Endothelial cell of umbilical vein (primary cell): ENCODE results near the gene COL20A1.

Experiments
- CTCF ChIP-seq, 2 donors: IDR thresholded peaks; 1 replicate in 1 of 2; 2 replicates in 1 of 2; pipeline ENCODE4 v1.5.1; 2011; ENCODE audit warnings: low read length in 2 of 2, mild to moderate bottlenecking in 2 of 2, moderate library complexity in 2 of 2, control low read depth in 1 of 2, inconsistent platforms in 1 of 2, low read depth in 1 of 2; ENCODE audit not compliant: insufficient read depth in 1 of 2; ENCODE audit errors: extremely low read depth in 1 of 2
- EZH2 ChIP-seq: IDR thresholded peaks from 2 replicates; pipeline ENCODE4 v1.6.1; 2012; ENCODE audit warnings: borderline replicate concordance, low read depth, mild to moderate bottlenecking, moderate library complexity, low read length, inconsistent platforms; ENCODE audit not compliant: severe bottlenecking
- GATA2 ChIP-seq: IDR thresholded peaks from 2 replicates; pipeline ENCODE4 v1.7.0; 2011; ENCODE audit warnings: low read depth, mild to moderate bottlenecking, moderate library complexity, mixed read lengths, low read length; ENCODE audit not compliant: insufficient read length, insufficient read depth
- MAX ChIP-seq: IDR thresholded peaks from 2 replicates; pipeline ENCODE4 v1.6.1; 2011; ENCODE audit not compliant: insufficient read depth, insufficient read length
- POLR2A ChIP-seq: IDR thresholded peaks from 2 replicates; pipeline ENCODE4 v1.6.1; 2012; ENCODE audit warnings: low read depth, mild to moderate bottlenecking, control low read depth, low read length
- POLR2AphosphoS5 ChIP-seq: IDR thresholded peaks from 2 replicates; pipeline ENCODE4 v1.6.1; 2012; ENCODE audit warnings: low read depth, mild to moderate bottlenecking, control low read depth, low read length, moderate library complexity; ENCODE audit not compliant: insufficient read depth

GRCh38 chr20:63371291-63371865, 78.4 kb downstream of the COL20A1 start:
- no peak for TF ChIP-seq GATA2
- TF ChIP-seq MAX: no peak
- TF ChIP-seq CTCF (IDR thresholded peaks at IDR 0.05; ENCODE audit: extremely low read depth in 1 of 2, insufficient read depth in 1 of 2, low read depth in 1 of 2, low read length in 2 of 2): no peak
- TF ChIP-seq POLR2AphosphoS5: no peak
- no peak for TF ChIP-seq POLR2A
- TF ChIP-seq EZH2: no peak
